Fibroblast of skin of left quadriceps (primary cell): ENCODE results near the gene ERBB4.

ENCODE experiments used
- DNase-seq, 2 experiments: peaks; one replicate each; pipeline ENCODE4 v3.0.0-alpha.2; 2013; ENCODE audit warnings: low read depth in 2 of 2

Gene ERBB4

GRCh38 chr2:212007972-212008371 is 530.6 kb downstream of the ERBB4 start:
- DNase-seq: no peak

GRCh38 chr2:212005085-212005671 is 533.4 kb downstream of the ERBB4 start:
- DNase-seq: no peak

GRCh38 chr2:212001325-212001724 is 537.3 kb downstream of the ERBB4 start:
- DNase-seq: no peak

GRCh38 chr2:211996857-211997256 is 541.7 kb downstream of the ERBB4 start:
- DNase-seq: no peak

GRCh38 chr2:211994806-211995205 is 543.8 kb downstream of the ERBB4 start:
- DNase-seq: no peak

GRCh38 chr2:211990335-211990734 is 548.3 kb downstream of the ERBB4 start:
- no peak for DNase-seq

- DNase-seq: no peak
Measured at GRCh38 chr2:211986313-211986712, 552.3 kb downstream of the ERBB4 start.

GRCh38 chr2:211985393-211985792 is 553.2 kb downstream of the ERBB4 start:
- no peak for DNase-seq

- DNase-seq: no peak
Measured at GRCh38 chr2:211982162-211982561, 556.4 kb downstream of the ERBB4 start.

- DNase-seq: no peak
Measured at GRCh38 chr2:211981451-211981850, 557.2 kb downstream of the ERBB4 start.

- DNase-seq: no peak
Measured at GRCh38 chr2:211976076-211976475, 562.5 kb downstream of the ERBB4 start.

GRCh38 chr2:211967234-211967633 is 571.4 kb downstream of the ERBB4 start:
- DNase-seq: no peak

- no peak for DNase-seq
Measured at GRCh38 chr2:211963969-211964368, 574.6 kb downstream of the ERBB4 start.

GRCh38 chr2:211957799-211958198 is 580.8 kb downstream of the ERBB4 start:
- no peak for DNase-seq

GRCh38 chr2:211955648-211956047 is 583.0 kb downstream of the ERBB4 start:
- no peak for DNase-seq

- DNase-seq: no peak
Measured at GRCh38 chr2:211948932-211949331, 589.7 kb downstream of the ERBB4 start.

GRCh38 chr2:211946960-211947359 is 591.6 kb downstream of the ERBB4 start:
- no peak for DNase-seq

GRCh38 chr2:211944572-211944971 is 594.0 kb downstream of the ERBB4 start:
- DNase-seq: no peak

- no peak for DNase-seq
Measured at GRCh38 chr2:211942153-211942552, 596.4 kb downstream of the ERBB4 start.

- DNase-seq: no peak
Measured at GRCh38 chr2:211941216-211941747, 597.3 kb downstream of the ERBB4 start.

GRCh38 chr2:211939177-211939576 is 599.4 kb downstream of the ERBB4 start:
- DNase-seq: no peak

GRCh38 chr2:211934811-211935210 is 603.8 kb downstream of the ERBB4 start:
- DNase-seq: no peak

- no peak for DNase-seq
Measured at GRCh38 chr2:211931314-211931713, 607.3 kb downstream of the ERBB4 start.

- DNase-seq: no peak
Measured at GRCh38 chr2:211930331-211930730, 608.3 kb downstream of the ERBB4 start.
